Liver (tissue), 3 donors: ENCODE data around the gene CRYL1.

Experiments used
- HNF4A ChIP-seq, 2 donors: conservative IDR thresholded peaks; 2 replicates each; pipeline ENCODE4 v1.6.1; 2016; ENCODE audit warnings: antibody characterized with exemption in 2 of 2, mild to moderate bottlenecking in 2 of 2
- JUND ChIP-seq, 2 donors: IDR thresholded peaks; 2 replicates each; pipeline ENCODE4 v1.6.1; 2016; ENCODE audit warnings: antibody characterized with exemption in 2 of 2
- TF ChIP-seq, protein P1 (sequence below): fragments of 150-350 bp; IDR thresholded peaks from 2 replicates; pipeline ENCODE4 v1.5.1; 2017; ENCODE audit warnings: improper control_type of control experiment, low read depth, low read length; ENCODE audit not compliant: missing input control
- donor health status: healthy.
- donor health status: healthy.

DNA sequence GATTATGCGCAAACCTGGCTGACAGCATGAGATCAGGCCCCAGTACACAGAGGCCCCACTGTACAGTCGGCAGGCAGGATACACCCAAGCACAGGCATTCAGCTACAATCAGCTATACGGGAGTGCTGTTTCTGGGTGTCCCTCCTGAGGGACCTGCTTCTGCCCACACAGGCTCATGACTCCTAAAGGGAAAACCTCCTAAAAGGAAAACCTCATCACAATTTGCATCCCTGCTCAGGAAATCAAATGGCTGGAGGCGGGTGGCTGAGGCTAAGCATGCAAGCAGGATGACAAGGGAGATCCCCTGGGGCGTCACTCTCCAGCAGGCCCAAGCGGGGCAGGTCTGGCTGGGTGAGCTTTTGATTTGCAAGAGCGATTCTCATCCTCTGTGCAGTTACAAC is 99.8 kb downstream of the CRYL1 start:
- TF ChIP-seq, protein P1, sequence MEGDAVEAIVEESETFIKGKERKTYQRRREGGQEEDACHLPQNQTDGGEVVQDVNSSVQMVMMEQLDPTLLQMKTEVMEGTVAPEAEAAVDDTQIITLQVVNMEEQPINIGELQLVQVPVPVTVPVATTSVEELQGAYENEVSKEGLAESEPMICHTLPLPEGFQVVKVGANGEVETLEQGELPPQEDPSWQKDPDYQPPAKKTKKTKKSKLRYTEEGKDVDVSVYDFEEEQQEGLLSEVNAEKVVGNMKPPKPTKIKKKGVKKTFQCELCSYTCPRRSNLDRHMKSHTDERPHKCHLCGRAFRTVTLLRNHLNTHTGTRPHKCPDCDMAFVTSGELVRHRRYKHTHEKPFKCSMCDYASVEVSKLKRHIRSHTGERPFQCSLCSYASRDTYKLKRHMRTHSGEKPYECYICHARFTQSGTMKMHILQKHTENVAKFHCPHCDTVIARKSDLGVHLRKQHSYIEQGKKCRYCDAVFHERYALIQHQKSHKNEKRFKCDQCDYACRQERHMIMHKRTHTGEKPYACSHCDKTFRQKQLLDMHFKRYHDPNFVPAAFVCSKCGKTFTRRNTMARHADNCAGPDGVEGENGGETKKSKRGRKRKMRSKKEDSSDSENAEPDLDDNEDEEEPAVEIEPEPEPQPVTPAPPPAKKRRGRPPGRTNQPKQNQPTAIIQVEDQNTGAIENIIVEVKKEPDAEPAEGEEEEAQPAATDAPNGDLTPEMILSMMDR = no peak
- TF ChIP-seq JUND (IDR thresholded peaks at IDR 0.05) = no peak
- TF ChIP-seq HNF4A (conservative IDR thresholded peaks at IDR 0.05) = no peak
